HEK293 (cell line): Measurements from ENCODE around the gene MAP4K2.

ENCODE experiments used
- CTCF ChIA-PET: fragments of 350-600 bp; formaldehyde crosslinking; extraction: SDS; loops from one replicate; lab custom pipeline; 2021; ENCODE audit warnings: antibody characterized with exemption; lab: Yijun Ruan, JAX
- POLR2A ChIA-PET: fragments of 300-600 bp; formaldehyde crosslinking; extraction: SDS; loops from one replicate; lab custom pipeline; 2020; ENCODE audit warnings: antibody characterized with exemption, inconsistent platforms; lab: Yijun Ruan, JAX
- H3K27ac ChIP-seq: fragments of 200-500 bp; sonication (Bioruptor generic); 2 replicates; pipeline ENCODE4 v1.5.1; 2014; ENCODE audit warnings: low read depth, low read length, control low read depth, inconsistent platforms; ENCODE audit errors: extremely low read depth
- H3K36me3 ChIP-seq, 2 experiments: fragments of 200-500 bp in 1 of 2; sonication (Bioruptor generic) in 1 of 2; 1 replicate in 1 of 2; 2 replicates in 1 of 2; pipeline ENCODE4 v1.5.1; 2014 to 2017; ENCODE audit warnings: inconsistent platforms in 2 of 2, low read length in 2 of 2; ENCODE audit not compliant: control insufficient read depth in 2 of 2, insufficient read depth in 1 of 2
- H3K4me1 ChIP-seq: fragments of 200-500 bp; sonication (Bioruptor generic); 2 replicates; pipeline ENCODE4 v1.5.1; 2014; ENCODE audit warnings: mild to moderate bottlenecking, low read length, inconsistent platforms; ENCODE audit not compliant: control insufficient read depth, insufficient read depth
- H3K4me3 ChIP-seq: 2 replicates; pipeline ENCODE4 v1.5.1; 2011; ENCODE audit warnings: low read depth, mild to moderate bottlenecking, control low read depth, low read length, moderate library complexity
- H3K9me3 ChIP-seq: fragments of 200-500 bp; sonication (Bioruptor generic); 2 replicates; pipeline ENCODE4 v1.5.1; 2014; ENCODE audit warnings: low read depth, low read length, inconsistent platforms; ENCODE audit not compliant: control insufficient read depth, insufficient read depth
- BCL11A ChIP-seq: fragments of 450-650 bp; formaldehyde crosslinking; IDR thresholded peaks from 2 replicates; pipeline ENCODE4 v1.5.1; 2016; ENCODE audit warnings: low read depth, missing biosample characterization, missing genetic modification characterization
- EGR2 ChIP-seq: fragments of 450-650 bp; formaldehyde crosslinking; IDR thresholded peaks from 2 replicates; pipeline ENCODE4 v1.5.1; 2016; ENCODE audit warnings: low read depth, missing biosample characterization, missing genetic modification characterization
- FEZF1 ChIP-seq: fragments of 450-650 bp; formaldehyde crosslinking; IDR thresholded peaks from 2 replicates; pipeline ENCODE4 v1.5.1; 2016; ENCODE audit warnings: missing biosample characterization, missing genetic modification characterization
- GLIS1 ChIP-seq: fragments of 450-650 bp; formaldehyde crosslinking; IDR thresholded peaks from 2 replicates; pipeline ENCODE4 v1.5.1; 2016; ENCODE audit warnings: missing biosample characterization, missing genetic modification characterization
- HOXD13 ChIP-seq: sonication (generic); formaldehyde crosslinking; IDR thresholded peaks from 2 replicates; pipeline ENCODE4 v1.8.0; 2022; ENCODE audit warnings: missing genetic modification reagents, borderline replicate concordance
- KLF1 ChIP-seq: fragments of 450-650 bp; formaldehyde crosslinking; IDR thresholded peaks from 2 replicates; pipeline ENCODE4 v1.5.1; 2016; ENCODE audit warnings: missing biosample characterization, missing genetic modification characterization
- KLF8 ChIP-seq: fragments of 450-650 bp; formaldehyde crosslinking; IDR thresholded peaks from 2 replicates; pipeline ENCODE4 v1.5.1; 2016; ENCODE audit warnings: missing biosample characterization, missing genetic modification characterization
- OVOL3 ChIP-seq: fragments of 450-650 bp; formaldehyde crosslinking; IDR thresholded peaks from 2 replicates; pipeline ENCODE4 v1.5.1; 2016; ENCODE audit warnings: missing biosample characterization, missing genetic modification characterization
- SCRT2 ChIP-seq: fragments of 450-650 bp; formaldehyde crosslinking; IDR thresholded peaks from 2 replicates; pipeline ENCODE4 v1.5.1; 2016; ENCODE audit warnings: missing biosample characterization, missing genetic modification characterization
- SP2 ChIP-seq: fragments of 450-650 bp; formaldehyde crosslinking; IDR thresholded peaks from 2 replicates; pipeline ENCODE4 v1.5.1; 2016; ENCODE audit warnings: missing biosample characterization, missing genetic modification characterization
- SP7 ChIP-seq: fragments of 450-650 bp; formaldehyde crosslinking; IDR thresholded peaks from 2 replicates; pipeline ENCODE4 v1.5.1; 2016; ENCODE audit warnings: missing biosample characterization, missing genetic modification characterization
- ZBTB17 ChIP-seq: fragments of 450-650 bp; formaldehyde crosslinking; IDR thresholded peaks from 2 replicates; pipeline ENCODE4 v1.5.1; 2016; ENCODE audit warnings: missing biosample characterization, missing genetic modification characterization
- ZBTB20 ChIP-seq: fragments of 450-650 bp; formaldehyde crosslinking; IDR thresholded peaks from 2 replicates; pipeline ENCODE4 v1.5.1; 2016; ENCODE audit warnings: missing biosample characterization, missing genetic modification characterization
- ZBTB8A ChIP-seq: fragments of 450-650 bp; formaldehyde crosslinking; IDR thresholded peaks from 2 replicates; pipeline ENCODE4 v1.5.1; 2016; ENCODE audit warnings: missing biosample characterization, missing genetic modification characterization
- ZEB2 ChIP-seq: fragments of 450-650 bp; formaldehyde crosslinking; IDR thresholded peaks from 2 replicates; pipeline ENCODE4 v1.5.1; 2016; ENCODE audit warnings: missing biosample characterization, missing genetic modification characterization
- ZFP69B ChIP-seq: fragments of 450-650 bp; formaldehyde crosslinking; IDR thresholded peaks from 2 replicates; pipeline ENCODE4 v1.5.1; 2016; ENCODE audit warnings: missing biosample characterization, missing genetic modification characterization
- ZNF10 ChIP-seq: fragments of 450-650 bp; formaldehyde crosslinking; IDR thresholded peaks from 2 replicates; pipeline ENCODE4 v1.5.1; 2017; ENCODE audit warnings: missing biosample characterization, missing genetic modification characterization
- ZNF112 ChIP-seq: fragments of 450-650 bp; formaldehyde crosslinking; IDR thresholded peaks from 2 replicates; pipeline ENCODE4 v1.5.0; 2017; ENCODE audit warnings: missing biosample characterization, missing genetic modification characterization
- ZNF132 ChIP-seq: fragments of 450-650 bp; formaldehyde crosslinking; IDR thresholded peaks from 2 replicates; pipeline ENCODE4 v1.5.1; 2017; ENCODE audit warnings: missing biosample characterization, missing genetic modification characterization, borderline replicate concordance
- ZNF174 ChIP-seq: fragments of 450-650 bp; formaldehyde crosslinking; IDR thresholded peaks from 2 replicates; pipeline ENCODE4 v1.5.0; 2017; ENCODE audit warnings: missing biosample characterization, mild to moderate bottlenecking, missing genetic modification characterization
- ZNF184 ChIP-seq: fragments of 450-650 bp; IDR thresholded peaks from 2 replicates; pipeline ENCODE4 v1.5.1; 2018; ENCODE audit warnings: missing biosample characterization, mild to moderate bottlenecking, missing genetic modification characterization
- ZNF24 ChIP-seq: fragments of 450-650 bp; formaldehyde crosslinking; IDR thresholded peaks from 2 replicates; pipeline ENCODE4 v1.5.1; 2016; ENCODE audit warnings: missing biosample characterization, missing genetic modification characterization
- ZNF266 ChIP-seq: fragments of 450-650 bp; formaldehyde crosslinking; IDR thresholded peaks from 2 replicates; pipeline ENCODE4 v1.5.1; 2016; ENCODE audit warnings: missing biosample characterization, missing genetic modification characterization, low read depth
- ZNF335 ChIP-seq: fragments of 450-650 bp; formaldehyde crosslinking; conservative IDR thresholded peaks from 2 replicates; pipeline ENCODE4 v1.5.1; 2016; ENCODE audit warnings: missing biosample characterization, missing genetic modification characterization
- ZNF398 ChIP-seq: fragments of 450-650 bp; formaldehyde crosslinking; IDR thresholded peaks from 2 replicates; pipeline ENCODE4 v1.5.1; 2017; ENCODE audit warnings: missing biosample characterization, missing genetic modification characterization
- ZNF423 ChIP-seq: fragments of 450-650 bp; formaldehyde crosslinking; IDR thresholded peaks from 2 replicates; pipeline ENCODE4 v1.5.1; 2016; ENCODE audit warnings: missing biosample characterization, missing genetic modification characterization
- ZNF433 ChIP-seq: fragments of 450-650 bp; formaldehyde crosslinking; IDR thresholded peaks from 2 replicates; pipeline ENCODE4 v1.5.1; 2016; ENCODE audit warnings: missing biosample characterization, missing genetic modification characterization, low read depth
- ZNF571 ChIP-seq: fragments of 450-650 bp; formaldehyde crosslinking; IDR thresholded peaks from 2 replicates; pipeline ENCODE4 v1.5.0; 2017; ENCODE audit warnings: missing biosample characterization, missing genetic modification characterization
- ZNF629 ChIP-seq: fragments of 450-650 bp; formaldehyde crosslinking; IDR thresholded peaks from 2 replicates; pipeline ENCODE4 v1.5.1; 2017; ENCODE audit warnings: missing biosample characterization, missing genetic modification characterization
- ZNF639 ChIP-seq: fragments of 450-650 bp; formaldehyde crosslinking; IDR thresholded peaks from 2 replicates; pipeline ENCODE4 v1.5.1; 2016; ENCODE audit warnings: missing biosample characterization, missing genetic modification characterization
- ZNF692 ChIP-seq: fragments of 450-650 bp; formaldehyde crosslinking; IDR thresholded peaks from 2 replicates; pipeline ENCODE4 v1.5.1; 2016; ENCODE audit warnings: missing biosample characterization, missing genetic modification characterization
- ZNF747 ChIP-seq: fragments of 450-650 bp; formaldehyde crosslinking; IDR thresholded peaks from 2 replicates; pipeline ENCODE4 v1.5.1; 2016; ENCODE audit warnings: missing biosample characterization, missing genetic modification characterization
- ZNF76 ChIP-seq: fragments of 450-650 bp; formaldehyde crosslinking; IDR thresholded peaks from 2 replicates; pipeline ENCODE4; 2016; ENCODE audit warnings: low read depth, missing biosample characterization, missing genetic modification characterization, borderline replicate concordance
- ZNF837 ChIP-seq: fragments of 450-650 bp; formaldehyde crosslinking; IDR thresholded peaks from 2 replicates; pipeline ENCODE4 v1.5.1; 2016; ENCODE audit warnings: missing biosample characterization, missing genetic modification characterization
- ZSCAN16 ChIP-seq: fragments of 450-650 bp; formaldehyde crosslinking; IDR thresholded peaks from 2 replicates; pipeline ENCODE4 v1.5.1; 2016; ENCODE audit warnings: missing biosample characterization, missing genetic modification characterization
- ZXDB ChIP-seq: fragments of 450-650 bp; formaldehyde crosslinking; IDR thresholded peaks from 2 replicates; pipeline ENCODE4 v1.5.1; 2016; ENCODE audit warnings: missing biosample characterization, missing genetic modification characterization

Gene MAP4K2

GRCh38 chr11:64842851-64843685 lies 40.1 kb upstream of the MAP4K2 start:
- no peaks in the 10 kb centered on the region; the same call in 1 of the 2 replicates for H3K4me1 ChIP-seq
- ChIA-PET POLR2A (interaction anchor here (1.1 to 1.5 kb wide), 3 partner anchors 33 to 267 kb away, joined by 3 to 9 read pairs (median 3); partner anchors contain the start of genes MEN1 and SF1), CTCF (interaction anchor here (0.5 to 1.1 kb wide), 4 partner anchors 9 to 55 kb away, joined by 3 to 4 read pairs (median 3); no protein-coding TSS in a partner anchor)
- H3K27ac ChIP-seq: peak overlapping the region; percentile 48; the same call in 1 of the 2 replicates
- no peaks in the 10 kb centered on the region for H3K9me3 ChIP-seq
- H3K4me3 ChIP-seq: peak overlapping the region; percentile 3
- H3K36me3 ChIP-seq: peaks cover 0 to 3% of the 10 kb centered on the region in 2 experiments; a peak in 1 of 3 replicates
- TF ChIP-seq ZNF112 (tag by site-specific recombination) (no peak), ZNF266 (tag by site-specific recombination) (no peak), ZNF184 (no peak), ZNF571 (tag by site-specific recombination) (no peak), ZNF423 (tag by site-specific recombination) (peak; percentile 57; the same call in 1 of the 2 replicates), ZFP69B (tag by site-specific recombination) (peak; percentile 59; the same call in 1 of the 2 replicates), ZNF10 (tag by site-specific recombination) (no peak), ZNF398 (tag by site-specific recombination) (peak; percentile 42; the same call in 1 of the 2 replicates), ZNF692 (tag by site-specific recombination) (peak; percentile 53), ZXDB (tag by site-specific recombination) (peak; percentile 48; the same call in 1 of the 2 replicates), ZBTB20 (tag by site-specific recombination) (peak; percentile 86), ZBTB17 (peak; percentile 61), ZNF747 (tag by site-specific recombination) (no peak), ZNF24 (tag by site-specific recombination) (no peak), ZNF335 (tag by site-specific recombination) (peak; percentile 95), ZNF132 (tag by site-specific recombination) (no peak), ZNF629 (tag by site-specific recombination) (peak; percentile 64), ZBTB8A (tag by site-specific recombination) (peak; percentile 47; the same call in 1 of the 2 replicates), ZNF76 (tag by site-specific recombination) (0 out of 2 replicates have a peak, but pooled peaks have one; percentile 20), SCRT2 (tag by site-specific recombination) (peak; percentile 81), ZNF837 (tag by site-specific recombination) (no peak), ZEB2 (tag by site-specific recombination) (peak; percentile 61; the same call in 1 of the 2 replicates), KLF8 (tag by site-specific recombination) (0 out of 2 replicates have a peak, but pooled peaks have one; percentile 12), BCL11A (tag by site-specific recombination) (peak; percentile 26; the same call in 1 of the 2 replicates), HOXD13 (CRISPR knock-in tag) (no peak), ZNF639 (0 out of 2 replicates have a peak, but pooled peaks have one; percentile 42), SP2 (tag by site-specific recombination) (peak; percentile 50; the same call in 1 of the 2 replicates), ZNF433 (tag by site-specific recombination) (no peak), KLF1 (tag by site-specific recombination) (peak; percentile 14; the same call in 1 of the 2 replicates), ZNF174 (no peak), FEZF1 (tag by site-specific recombination) (no peak), EGR2 (peak; percentile 68), SP7 (tag by site-specific recombination) (peak; percentile 70), ZSCAN16 (tag by site-specific recombination) (no peak), OVOL3 (tag by site-specific recombination) (no peak), GLIS1 (tag by site-specific recombination) (peak; percentile 99)
